GM12865 (cell line): ENCODE results near the gene FBLIM1.

Experiments used
- DNase-seq: peaks from one replicate; pipeline ENCODE4 v3.0.0; 2010; ENCODE audit warnings: low read depth
- H3K4me3 ChIP-seq: 2 replicates; pipeline ENCODE4 v1.5.1; 2011; ENCODE audit warnings: mild to moderate bottlenecking, low read depth, low read length, control low read depth
- CTCF ChIP-seq: IDR thresholded peaks from 2 replicates; pipeline ENCODE4 v1.5.1; 2011; ENCODE audit warnings: low read length, control low read depth, low read depth, inconsistent platforms; ENCODE audit not compliant: insufficient read depth; ENCODE audit errors: missing control alignments

Gene FBLIM1

GRCh38 chr1:15731735-15732685 is 26.6 kb upstream of the FBLIM1 start:
- DNase-seq = no peak
- TF ChIP-seq CTCF = no peak
- H3K4me3 ChIP-seq = no peak overlapping the region

GRCh38 chr1:15732686-15733081 is 25.9 kb upstream of the FBLIM1 start:
- no peak for DNase-seq
- no peak overlapping the region for H3K4me3 ChIP-seq
- TF ChIP-seq CTCF = no peak

DNA sequence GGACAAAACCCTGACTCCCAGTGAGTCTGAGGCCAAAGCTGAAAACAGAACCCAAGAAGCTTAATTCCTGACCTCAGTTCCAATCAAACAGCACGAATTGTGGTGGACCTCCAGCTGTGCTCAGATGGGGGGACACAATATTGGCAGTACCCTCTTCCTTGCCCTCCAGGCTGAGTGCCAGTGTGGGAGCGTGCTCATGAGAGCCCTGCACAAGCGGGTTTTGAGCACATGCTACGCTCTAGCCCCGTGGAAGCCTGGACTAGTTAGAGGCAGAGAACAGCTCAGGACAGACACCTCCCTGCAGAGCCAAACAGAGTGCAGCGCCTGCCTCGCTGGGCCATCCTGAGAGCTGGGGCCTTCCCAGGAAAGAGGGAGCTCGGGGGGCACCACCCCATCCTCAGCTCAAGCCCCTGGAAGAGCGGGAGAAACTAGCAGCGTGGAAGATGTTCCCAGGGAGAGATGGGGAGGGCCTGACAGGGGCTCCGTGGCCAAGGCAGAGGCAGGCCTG is 25.3 kb upstream of the FBLIM1 start:
- no peak for DNase-seq
- no peak for TF ChIP-seq CTCF
- no peak overlapping the region for H3K4me3 ChIP-seq

DNA sequence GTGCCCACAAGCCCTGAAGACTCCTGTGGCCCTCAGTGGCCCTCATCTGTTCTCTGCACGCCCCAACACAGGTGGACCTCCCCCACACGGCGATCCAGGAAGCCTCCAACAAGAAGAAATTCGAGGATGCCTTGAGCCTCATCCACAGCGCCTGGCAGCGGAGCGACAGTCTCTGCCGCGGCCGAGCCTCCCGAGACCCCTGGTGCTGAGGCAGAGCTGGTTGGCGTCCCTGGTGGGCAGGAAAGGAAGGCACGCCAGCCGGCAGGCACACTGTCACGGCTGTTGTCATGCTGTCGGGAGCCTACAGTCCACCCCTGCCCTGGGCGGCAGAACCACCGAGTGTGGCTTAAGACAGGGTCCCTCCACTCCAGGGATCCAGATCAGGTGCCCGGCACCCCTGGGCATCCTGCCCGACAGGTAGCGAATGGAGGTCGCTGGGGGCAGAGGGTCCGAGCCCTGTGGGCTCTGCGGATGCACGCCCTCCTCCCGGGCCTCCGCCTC is 24.8 kb upstream of the FBLIM1 start:
- TF ChIP-seq CTCF = no peak
- DNase-seq = no peak
- no peak overlapping the region for H3K4me3 ChIP-seq

DNA sequence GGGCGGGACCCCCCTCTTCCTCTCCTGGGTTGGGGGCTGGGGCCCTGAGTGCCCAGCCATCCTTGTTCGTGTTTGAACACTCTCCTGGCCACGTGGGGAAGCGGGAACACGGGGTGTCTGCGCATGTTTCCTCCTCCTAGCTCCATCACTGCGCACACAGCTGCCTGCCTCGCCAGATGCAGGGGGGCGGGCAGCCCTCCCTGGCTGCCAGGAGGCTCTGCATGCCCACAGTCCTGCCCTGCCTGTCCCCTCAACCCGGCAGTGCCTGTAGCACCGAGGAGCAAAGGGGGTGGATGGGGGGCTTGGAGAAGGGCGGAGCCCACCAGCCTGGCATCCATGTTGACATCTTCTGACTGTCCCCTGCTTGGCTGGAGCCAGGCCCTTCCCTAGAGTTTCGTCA is 24.3 kb upstream of the FBLIM1 start:
- DNase-seq = no peak

GRCh38 chr1:15734901-15735300 is 23.7 kb upstream of the FBLIM1 start:
- TF ChIP-seq CTCF = no peak
- no peak overlapping the region for H3K4me3 ChIP-seq
- no peak for DNase-seq

More for the DNA sequence above, 24.3 kb upstream of the FBLIM1 start:
- no peak for TF ChIP-seq CTCF
- no peak overlapping the region for H3K4me3 ChIP-seq
